Stimulated activated CD4-positive, alpha-beta T cell treated with anti-CD3 and anti-CD28 coated beads, Interleukin-4, amount 100 ng/mL, for 4 hours (primary cell): ENCODE data around the gene TMEM8B.

Experiments used
- DNase-seq, 2 experiments: peaks; one replicate each; pipeline ENCODE4 v3.0.0-alpha.2; 2020

The TMEM8B gene

DNA sequence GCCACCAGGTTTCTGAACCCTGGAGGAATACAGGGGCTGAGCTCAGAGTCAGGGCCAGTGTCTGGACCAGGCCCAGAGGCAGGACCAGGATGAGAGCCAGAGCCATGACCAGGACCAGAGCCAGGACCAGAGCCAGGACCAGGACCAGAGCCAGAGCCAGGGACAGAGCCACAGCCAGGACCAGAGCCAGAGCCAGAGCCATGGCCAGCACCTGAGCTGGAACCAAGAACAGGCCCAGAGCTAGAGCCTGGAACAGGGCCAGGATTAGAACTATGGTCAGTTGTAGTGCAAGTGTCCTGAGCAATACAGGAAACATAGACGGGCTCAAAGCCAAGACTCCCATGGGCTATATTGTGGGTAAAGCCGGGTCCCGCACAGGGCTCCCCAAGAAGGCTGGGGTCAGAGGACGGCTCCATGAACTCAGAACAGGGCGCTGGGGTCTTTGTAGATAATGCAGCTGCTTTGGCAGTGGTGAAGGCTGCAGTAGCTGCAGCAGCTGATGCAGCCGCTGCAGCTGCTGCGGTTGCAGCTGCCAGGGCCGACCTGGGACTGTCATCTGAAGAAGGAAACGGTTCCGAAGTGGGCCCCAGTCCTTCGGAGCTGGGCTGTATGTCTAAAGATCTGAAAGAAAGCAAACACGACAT is 17.5 kb upstream of the TMEM8B start:
- DNase-seq = no peak

DNA sequence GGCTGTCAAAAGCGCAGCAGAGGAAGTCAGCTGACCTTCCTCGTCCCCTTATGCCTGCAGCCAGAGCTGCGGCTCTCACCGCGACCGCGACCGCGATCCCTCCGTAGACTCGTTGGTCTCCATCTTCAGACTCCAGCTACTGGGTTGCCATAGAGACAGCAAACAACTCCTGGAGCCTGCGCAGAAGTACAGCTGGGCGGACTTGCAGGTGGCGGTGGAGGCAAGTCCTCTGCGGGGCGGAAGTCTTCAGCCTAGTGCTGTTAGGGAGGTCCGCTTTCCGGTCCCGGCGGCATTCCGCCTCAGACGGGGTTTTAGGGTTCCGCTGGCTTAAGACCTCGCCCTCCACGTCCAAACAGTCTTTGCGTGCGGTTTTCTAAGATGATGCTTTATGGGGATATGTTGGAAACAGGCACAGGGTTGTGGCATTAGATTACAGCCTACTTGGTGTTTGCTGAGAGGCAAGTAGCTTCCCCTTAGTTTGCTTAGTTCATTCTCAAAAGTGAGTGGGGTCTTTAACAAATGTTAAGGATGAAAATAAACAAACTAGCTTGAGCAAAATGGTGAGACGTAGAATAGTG is 16.9 kb upstream of the TMEM8B start, which contains the start of gene SPAG8:
Gene SPAG8, minus strand, starts transcription at position 238 of the 578 bp plus-strand sequence. Its CDS starts 115 bp downstream, at position 123.
- peak; percentile 84 to 94 for DNase-seq

DNA sequence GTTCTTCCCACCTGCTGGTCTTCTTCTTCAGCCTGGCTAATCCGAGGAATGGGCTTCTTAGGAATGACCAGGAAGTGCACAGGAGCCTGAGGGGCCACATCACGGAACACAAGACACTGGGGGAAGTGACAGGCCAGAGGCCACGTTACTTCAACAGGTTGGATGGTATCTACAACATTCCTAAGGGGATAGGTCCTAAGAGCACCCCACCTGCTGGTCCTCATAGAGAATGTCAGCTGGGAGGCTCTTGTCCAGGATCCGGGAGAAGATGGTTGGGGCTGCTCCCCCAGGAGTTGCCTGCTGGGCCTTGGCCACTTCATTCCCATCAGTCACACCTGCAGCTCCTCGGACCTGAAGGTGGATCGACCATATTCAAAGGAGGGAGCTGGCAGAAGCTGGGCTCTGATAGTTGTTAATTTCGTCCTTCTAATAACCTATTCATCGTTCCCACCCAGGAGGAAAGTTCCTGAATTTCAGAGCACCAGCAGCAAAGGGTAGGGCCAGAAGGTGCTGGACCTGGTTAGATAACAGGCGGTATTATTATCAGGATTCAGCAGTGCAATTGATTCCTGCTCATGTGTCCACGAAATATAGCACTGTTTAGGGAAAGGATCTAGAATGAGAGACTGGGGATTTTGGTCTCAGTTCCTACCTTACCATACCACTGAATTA is 15.5 kb upstream of the TMEM8B start:
- DNase-seq = no peak

DNA sequence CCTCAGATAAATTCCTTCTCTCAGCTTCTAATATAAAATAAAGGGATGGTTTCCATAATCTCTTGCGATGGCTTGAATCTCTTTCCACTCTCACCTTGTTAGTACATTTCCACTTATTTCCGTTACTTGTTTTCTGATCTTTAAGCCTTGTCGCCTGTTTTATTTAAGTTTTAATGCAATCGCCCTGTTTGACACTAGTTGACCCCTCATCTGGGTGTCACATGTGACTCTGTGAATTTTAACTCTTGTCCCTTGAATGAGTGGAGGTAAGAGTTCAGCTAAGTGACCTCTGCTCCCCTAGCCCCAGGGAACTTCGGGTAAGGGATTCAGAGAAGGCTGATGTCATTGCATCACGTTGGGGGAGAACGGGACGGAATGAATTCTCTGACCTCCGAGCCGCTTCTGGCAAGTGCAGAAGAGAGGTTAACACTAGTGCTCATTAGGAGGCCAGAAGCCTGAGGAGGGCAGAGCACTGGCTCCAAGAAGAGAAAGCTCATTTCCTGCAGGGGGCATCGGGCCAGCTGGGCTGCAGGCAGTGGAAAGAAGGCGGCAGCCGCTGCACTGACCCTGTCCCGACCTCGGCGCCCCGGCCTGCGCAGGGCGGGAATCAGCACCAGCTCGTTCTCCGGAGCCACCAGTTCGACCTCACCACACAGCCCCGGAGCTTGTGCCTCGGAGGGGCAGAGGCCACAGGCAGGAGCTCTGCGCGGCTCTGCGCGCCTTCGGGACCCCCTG is 14.8 kb upstream of the TMEM8B start:
- DNase-seq = peak in 1 of 2 experiments; percentile 17

DNA sequence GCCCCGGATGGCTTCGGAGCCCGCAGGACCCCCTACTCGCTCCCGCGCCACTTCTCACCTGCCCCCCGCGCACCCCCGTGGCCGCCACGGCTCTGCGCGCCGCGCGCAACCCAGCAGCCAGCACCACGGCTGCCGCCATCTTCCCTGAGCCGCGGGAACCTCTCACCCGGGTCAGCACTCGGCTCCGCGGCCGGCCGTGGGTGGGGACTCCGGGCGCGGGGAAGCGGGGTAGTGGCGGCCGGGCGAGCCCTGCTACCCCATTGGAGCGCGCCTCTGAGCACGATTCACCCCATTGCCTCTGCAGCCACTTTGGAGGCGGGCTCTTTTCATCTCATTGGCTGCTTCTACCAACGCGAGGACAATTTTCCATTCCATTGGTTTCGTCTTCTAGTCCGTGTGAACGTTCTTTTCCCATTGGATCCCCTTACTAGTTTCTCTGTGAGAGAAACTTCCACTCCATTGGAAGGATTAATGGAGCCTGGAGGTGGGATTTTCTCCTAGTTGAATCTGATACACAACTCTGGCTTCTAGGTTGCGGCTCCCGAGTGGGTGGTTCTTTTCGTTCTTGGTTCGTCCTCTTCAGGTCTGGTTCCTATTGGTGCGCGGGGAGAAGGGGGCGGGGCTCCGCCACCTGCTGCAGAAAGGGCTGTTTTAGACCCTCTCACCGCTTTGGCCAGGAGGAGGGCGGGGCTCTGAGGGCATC is 14.0 kb upstream of the TMEM8B start, which contains the start of gene HINT2:
Gene HINT2, minus strand, starts transcription at position 202 of the 703 bp plus-strand sequence. Its CDS starts 63 bp downstream, at position 139.
- peak; percentile 95 to 98 for DNase-seq

GRCh38 chr9:35816708-35817107 is 12.3 kb upstream of the TMEM8B start:
- DNase-seq = no peak

DNA sequence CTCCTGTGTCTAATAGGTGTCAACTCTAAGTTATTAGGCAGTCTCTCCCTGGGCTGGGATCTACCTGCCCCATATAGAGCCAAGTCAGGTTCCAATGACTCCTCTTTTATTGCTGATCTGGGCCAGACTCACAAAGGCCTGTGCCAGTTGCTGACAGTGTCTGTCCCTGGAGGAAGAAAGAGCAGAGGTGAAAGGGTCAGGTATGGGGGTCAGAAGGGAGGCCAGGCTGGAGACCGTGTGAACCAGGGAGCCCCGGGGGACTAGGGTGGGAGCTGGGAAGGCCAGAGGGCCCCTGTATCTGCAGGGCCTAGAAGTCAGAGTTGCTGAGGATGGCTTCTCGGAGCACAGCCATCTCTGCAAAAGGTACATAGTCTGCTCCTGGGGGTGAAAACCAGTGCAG is 10.7 kb upstream of the TMEM8B start:
- no peak for DNase-seq

- DNase-seq = no peak
Observed at GRCh38 chr9:35820076-35820475, 9.0 kb upstream of the TMEM8B start.

DNA sequence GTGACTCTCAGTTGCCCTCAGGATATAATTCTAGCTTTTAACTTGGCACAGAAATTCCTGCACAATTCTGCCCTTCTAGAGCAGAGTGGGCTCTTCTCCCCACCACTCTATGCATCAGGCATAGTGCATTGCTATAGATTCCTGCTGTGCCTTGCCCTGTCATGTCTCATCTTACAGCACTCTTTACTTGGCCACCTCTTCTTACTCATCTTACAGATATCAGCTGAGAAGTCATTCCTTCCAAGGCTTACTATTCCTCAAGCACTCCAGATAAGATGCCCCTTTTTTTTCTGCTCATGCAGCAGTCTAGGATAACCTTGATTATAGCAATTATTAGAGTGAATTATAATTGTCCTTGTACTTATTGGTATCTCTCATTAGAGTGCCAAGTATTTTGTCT is 6.1 kb upstream of the TMEM8B start:
- no peak for DNase-seq

DNA sequence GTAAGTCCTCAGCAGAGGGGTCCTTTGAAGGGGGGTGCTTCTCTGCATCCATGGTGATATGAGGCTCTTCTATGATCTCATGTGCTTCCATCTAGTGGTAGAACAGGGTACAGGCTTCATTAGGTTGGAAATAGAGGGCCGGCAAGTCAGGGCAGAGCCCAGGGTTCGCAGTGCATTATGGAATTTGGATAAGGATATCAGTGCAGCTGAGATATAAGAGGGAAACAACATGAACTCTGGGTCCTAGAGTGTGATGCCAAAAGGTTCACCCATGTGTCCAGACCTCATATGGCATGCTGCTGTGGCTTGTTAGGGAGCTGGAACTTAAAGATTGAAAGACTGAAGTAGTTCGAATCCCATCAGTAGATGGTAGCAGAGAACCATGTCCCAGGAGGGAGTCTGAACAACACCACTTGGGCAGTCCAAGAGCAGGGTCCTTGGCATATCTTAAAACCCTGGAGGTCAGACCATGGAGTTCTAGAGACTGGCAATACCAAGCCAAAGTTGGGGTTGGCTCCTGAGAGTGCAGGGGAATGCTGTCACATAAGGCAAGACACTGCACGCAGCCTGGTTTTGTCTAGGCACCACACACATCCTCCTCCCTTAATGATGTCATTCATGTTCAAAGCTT is 2.8 kb upstream of the TMEM8B start:
- DNase-seq = no peak

GRCh38 chr9:35827486-35827885 is 1.5 kb upstream of the TMEM8B start:
- no peak for DNase-seq

- peak in 1 of 2 experiments; percentile 25 for DNase-seq
Observed at GRCh38 chr9:35828716-35829083, 328 bp upstream of the TMEM8B start, which contains the start of gene FAM221B. Gene FAM221B (minus strand): TSS chr9:35828732. CDS start chr9:35826161, 2,571 bp downstream.

- no peak for DNase-seq
Observed at GRCh38 chr9:35829764-35830096, 702 bp downstream of the TMEM8B start.

DNA sequence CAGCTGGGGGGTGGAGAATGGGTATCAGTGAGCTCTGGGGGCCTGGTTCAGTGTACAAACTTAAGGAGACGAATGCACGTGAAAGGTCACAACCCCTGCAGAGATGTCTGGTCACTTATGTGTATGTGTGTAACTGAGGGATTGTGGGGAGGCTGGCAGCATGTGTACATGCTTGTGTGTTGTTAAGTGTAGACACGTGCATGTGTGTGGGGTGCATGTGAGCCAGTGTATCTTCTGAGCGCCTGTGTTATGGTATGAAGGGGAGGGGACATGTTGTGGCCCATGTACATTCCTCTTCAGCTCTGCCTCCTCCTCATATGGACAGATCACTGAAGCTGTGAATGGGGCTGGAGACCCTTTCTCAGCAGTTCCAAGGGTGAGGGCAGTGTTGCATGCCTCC is 2.0 kb downstream of the TMEM8B start:
- no peak for DNase-seq

- no peak for DNase-seq
Observed at GRCh38 chr9:35832814-35833213, 3.8 kb downstream of the TMEM8B start.

- DNase-seq = no peak
Observed at GRCh38 chr9:35834260-35835215, 5.5 kb downstream of the TMEM8B start.

DNA sequence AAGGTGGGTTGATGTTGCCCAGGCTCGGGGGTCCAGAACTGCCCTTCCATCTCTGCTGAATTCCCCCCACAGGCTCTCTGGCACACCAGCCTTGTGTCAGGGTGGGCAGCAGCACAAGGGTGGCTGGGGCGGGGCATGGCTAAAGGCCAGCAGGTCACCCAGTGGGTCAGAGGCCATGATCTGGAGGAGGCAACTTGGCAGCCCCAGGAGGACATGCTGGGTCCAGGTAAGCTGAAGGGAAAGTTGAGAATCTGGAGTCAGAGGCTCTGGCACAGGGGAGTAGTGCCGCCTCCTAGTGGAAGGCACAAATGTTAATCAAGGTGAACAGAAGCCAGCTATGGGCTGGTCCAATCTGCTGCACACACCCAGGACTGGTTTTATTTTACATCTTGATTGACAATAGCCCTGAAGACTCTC is 6.2 kb downstream of the TMEM8B start:
- no peak for DNase-seq

GRCh38 chr9:35835766-35836165 is 6.7 kb downstream of the TMEM8B start:
- no peak for DNase-seq

GRCh38 chr9:35836595-35836994 is 7.6 kb downstream of the TMEM8B start:
- DNase-seq = no peak

- no peak for DNase-seq
Observed at GRCh38 chr9:35839926-35840325, 10.9 kb downstream of the TMEM8B start.
